ENCODE results near the gene ELF5.

DNA sequence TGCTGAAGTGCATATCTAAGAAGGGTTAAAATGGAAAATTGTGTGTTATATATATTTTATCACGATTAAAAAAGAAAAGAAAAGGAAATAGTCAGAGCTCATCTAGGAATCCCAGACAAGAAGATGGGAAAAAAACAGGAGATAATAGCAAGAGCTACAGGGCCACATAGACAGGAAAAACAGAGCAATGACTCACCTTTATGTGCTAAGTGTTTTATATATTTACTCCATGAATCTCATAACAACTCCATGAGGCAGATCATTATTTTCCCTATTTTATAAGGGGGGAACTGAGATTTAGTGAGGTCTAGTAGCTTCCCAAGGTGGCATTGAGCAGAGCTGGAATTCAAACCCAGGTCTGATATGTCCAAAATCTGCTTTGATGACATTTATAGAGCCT, 18.1 kb upstream of the ELF5 start:
- TF ChIP-seq POU5F1 (IDR thresholded peaks at IDR 0.05; ENCODE audit: low read depth, low read length) (no peak), POLR2A (IDR thresholded peaks at IDR 0.05; ENCODE audit: control extremely low read depth in 1 of 2, low read depth in 2 of 2, low read length in 2 of 2) (no peak), NANOG (IDR thresholded peaks at IDR 0.05; ENCODE audit: insufficient read depth, low read depth, low read length, poor library complexity, severe bottlenecking) (no peak), BACH1 (IDR thresholded peaks at IDR 0.05; ENCODE audit: low read length) (no peak), CREB1 (IDR thresholded peaks at IDR 0.05) (no peak)
- TF ChIP-seq, protein P1, sequence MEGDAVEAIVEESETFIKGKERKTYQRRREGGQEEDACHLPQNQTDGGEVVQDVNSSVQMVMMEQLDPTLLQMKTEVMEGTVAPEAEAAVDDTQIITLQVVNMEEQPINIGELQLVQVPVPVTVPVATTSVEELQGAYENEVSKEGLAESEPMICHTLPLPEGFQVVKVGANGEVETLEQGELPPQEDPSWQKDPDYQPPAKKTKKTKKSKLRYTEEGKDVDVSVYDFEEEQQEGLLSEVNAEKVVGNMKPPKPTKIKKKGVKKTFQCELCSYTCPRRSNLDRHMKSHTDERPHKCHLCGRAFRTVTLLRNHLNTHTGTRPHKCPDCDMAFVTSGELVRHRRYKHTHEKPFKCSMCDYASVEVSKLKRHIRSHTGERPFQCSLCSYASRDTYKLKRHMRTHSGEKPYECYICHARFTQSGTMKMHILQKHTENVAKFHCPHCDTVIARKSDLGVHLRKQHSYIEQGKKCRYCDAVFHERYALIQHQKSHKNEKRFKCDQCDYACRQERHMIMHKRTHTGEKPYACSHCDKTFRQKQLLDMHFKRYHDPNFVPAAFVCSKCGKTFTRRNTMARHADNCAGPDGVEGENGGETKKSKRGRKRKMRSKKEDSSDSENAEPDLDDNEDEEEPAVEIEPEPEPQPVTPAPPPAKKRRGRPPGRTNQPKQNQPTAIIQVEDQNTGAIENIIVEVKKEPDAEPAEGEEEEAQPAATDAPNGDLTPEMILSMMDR (IDR thresholded peaks at IDR 0.05; ENCODE audit: control extremely low read depth in 1 of 3, insufficient read depth in 1 of 3, low read depth in 1 of 3, low read length in 3 of 3), result no peak

All from H1 (cell line).